ENCODE data around the gene ETV2.
A peak's percentile ranks its signal among the peaks of the same experiment; 100 is the strongest.

Gene ETV2

GRCh38 chr19:35628565-35629331, 12.8 kb upstream of the ETV2 start, which contains the start of gene RBM42:
TSS of gene RBM42 (plus strand) at chr19:35629036. CDS start at chr19:35629154, 118 bp downstream.
- TF ChIP-seq CTCF (IDR thresholded peaks at IDR 0.05; ENCODE audit: insufficient read depth, low read length): no peak
- peak; percentile 54 for TF ChIP-seq POLR2AphosphoS5 (IDR thresholded peaks at IDR 0.05; ENCODE audit: low read depth)
- TF ChIP-seq GABPA (IDR thresholded peaks at IDR 0.05; ENCODE audit: low read depth): peak; percentile 65
- peak; percentile 28 for TF ChIP-seq REST (IDR thresholded peaks at IDR 0.05; ENCODE audit: insufficient replicate concordance, low read depth)
- peak; percentile 8; the same call in 1 of the 2 replicates for TF ChIP-seq SPI1 (IDR thresholded peaks at IDR 0.05; ENCODE audit: borderline replicate concordance, low read depth)
- H3K27ac ChIP-seq (replicated peaks): peak within 1 kb of the TSS; percentile 83
- no peaks in the 10 kb centered on the region for H3K27me3 ChIP-seq (ENCODE audit: insufficient read depth, poor library complexity, severe bottlenecking)
- peak; percentile 99 for DNase-seq (ENCODE audit: low read depth in 1 of 2, low spot score in 1 of 2)
- peak within 1 kb of the TSS; percentile 88 for H3K4me3 ChIP-seq (replicated peaks; ENCODE audit: insufficient read depth, low read length)

- no peak for DNase-seq (ENCODE audit: low read depth in 1 of 2, low spot score in 1 of 2)
- Histone ChIP-seq H3K27ac (replicated peaks) (peak overlapping the region; percentile 83), H3K4me3 (replicated peaks; ENCODE audit: insufficient read depth, low read length) (peak overlapping the region; percentile 88), H3K27me3 (ENCODE audit: insufficient read depth, poor library complexity, severe bottlenecking) (no peaks in the 10 kb centered on the region)
- TF ChIP-seq GABPA (IDR thresholded peaks at IDR 0.05; ENCODE audit: low read depth) (no peak), REST (IDR thresholded peaks at IDR 0.05; ENCODE audit: insufficient replicate concordance, low read depth) (no peak), SPI1 (IDR thresholded peaks at IDR 0.05; ENCODE audit: borderline replicate concordance, low read depth) (no peak; the same call in 1 of the 2 replicates), CTCF (IDR thresholded peaks at IDR 0.05; ENCODE audit: insufficient read depth, low read length) (no peak), POLR2AphosphoS5 (IDR thresholded peaks at IDR 0.05; ENCODE audit: low read depth) (no peak)
Observed at GRCh38 chr19:35629332-35629633, 12.3 kb upstream of the ETV2 start.

- Histone ChIP-seq H3K4me3 (replicated peaks; ENCODE audit: insufficient read depth, low read length) (no peak overlapping the region), H3K27me3 (ENCODE audit: insufficient read depth, poor library complexity, severe bottlenecking) (no peaks in the 10 kb centered on the region), H3K27ac (replicated peaks) (no peak overlapping the region)
- no peak for DNase-seq (ENCODE audit: low read depth in 1 of 2, low spot score in 1 of 2)
- TF ChIP-seq GABPA (IDR thresholded peaks at IDR 0.05; ENCODE audit: low read depth) (no peak), POLR2AphosphoS5 (IDR thresholded peaks at IDR 0.05; ENCODE audit: low read depth) (no peak), REST (IDR thresholded peaks at IDR 0.05; ENCODE audit: insufficient replicate concordance, low read depth) (no peak), CTCF (IDR thresholded peaks at IDR 0.05; ENCODE audit: insufficient read depth, low read length) (no peak), SPI1 (IDR thresholded peaks at IDR 0.05; ENCODE audit: borderline replicate concordance, low read depth) (no peak)
Observed at GRCh38 chr19:35633727-35634440, 7.7 kb upstream of the ETV2 start.
